A673 (cell line): ENCODE measurements around the gene TSPAN14. TPM values are rescaled to one million over a fixed set of nuclear protein-coding genes. Genes with fewer than 3 reads are reported as not detected.
"Not testable (repeated sequence)": the region's sequence is repeated elsewhere in the genome, so short reads cannot be mapped to it uniquely, and the experiment has no call there.

Experiments used
- BruUV-seq: library from RNA; stranded (reverse); fragments of 400-500 nt; replicated peaks from 2 replicates; lab custom pipeline; 2021; lab: Mats Ljungman, UMichigan
- CTCF ChIA-PET: fragments of 300-600 bp; sonication (Branson Sonifier 250); formaldehyde crosslinking; loops from one replicate; lab custom pipeline; 2022; ENCODE audit warnings: antibody characterized with exemption; lab: Charles Lee
- POLR2A ChIA-PET: fragments of 300-600 bp; sonication (Branson Sonifier 250); formaldehyde crosslinking; loops from one replicate; lab custom pipeline; 2022; ENCODE audit warnings: antibody characterized with exemption; ENCODE audit not compliant: low non-redundant PET; lab: Charles Lee
- DNase-seq: peaks from one replicate; pipeline ENCODE4 v3.0.0-alpha.2; 2015; ENCODE audit warnings: low spot score
- H3K27ac ChIP-seq: fragments of 200-600 bp; sonication (generic); 2 replicates; pipeline ENCODE4 v1.5.1; 2016; ENCODE audit warnings: mixed run types, low read depth, mild to moderate bottlenecking, mixed read lengths, antibody characterized with exemption, low read length; ENCODE audit not compliant: poor library complexity, severe bottlenecking
- H3K27me3 ChIP-seq: fragments of 200-600 bp; sonication (generic); replicated peaks from 2 replicates; pipeline ENCODE4 v1.6.1; 2017; ENCODE audit warnings: mixed run types, low read depth, mild to moderate bottlenecking, mixed read lengths, antibody characterized with exemption, low read length; ENCODE audit not compliant: insufficient read depth, poor library complexity
- H3K36me3 ChIP-seq: fragments of 200-600 bp; sonication (generic); 2 replicates; pipeline ENCODE4 v1.6.1; 2016; ENCODE audit warnings: mixed run types, mild to moderate bottlenecking, mixed read lengths, antibody characterized with exemption, low read length; ENCODE audit not compliant: insufficient read depth, poor library complexity, severe bottlenecking
- H3K4me1 ChIP-seq: fragments of 200-600 bp; sonication (generic); 2 replicates; pipeline ENCODE4 v1.6.1; 2017; ENCODE audit warnings: mixed run types, mild to moderate bottlenecking, mixed read lengths, antibody characterized with exemption, low read length; ENCODE audit not compliant: insufficient read depth, poor library complexity, severe bottlenecking
- H3K4me3 ChIP-seq: fragments of 200-600 bp; sonication (generic); 2 replicates; pipeline ENCODE4 v1.5.1; 2016; ENCODE audit warnings: low read depth, mixed run types, mild to moderate bottlenecking, mixed read lengths, low read length; ENCODE audit not compliant: poor library complexity, severe bottlenecking
- H3K9me3 ChIP-seq: fragments of 200-600 bp; sonication (generic); 2 replicates; pipeline ENCODE4 v1.6.1; 2016; ENCODE audit warnings: mixed run types, low read depth, mild to moderate bottlenecking, mixed read lengths, antibody characterized with exemption, low read length; ENCODE audit not compliant: poor library complexity, severe bottlenecking
- EZH2 ChIP-seq: fragments of 200-600 bp; sonication (generic); IDR thresholded peaks from 2 replicates; pipeline ENCODE4 v1.6.1; 2017; ENCODE audit warnings: borderline replicate concordance, low read depth, mild to moderate bottlenecking, mixed read lengths, antibody characterized with exemption, low read length; ENCODE audit not compliant: poor library complexity, severe bottlenecking
- intact Hi-C: fragments of 100-400 bp; cut with micrococcal nuclease; formaldehyde crosslinking; loops from one replicate; pipeline ENCODE4 v1.10.0; 2022; ENCODE audit not compliant: unreplicated experiment
- total RNA-seq: library from RNA; stranded (reverse); gene quantifications from 2 replicates; pipeline ENCODE4 v1.2.3, GENCODE V29; 2021
- TF ChIP-seq, protein P1 (sequence below): fragments of 300-800, 200-600 bp; sonication (generic); conservative IDR thresholded peaks from 2 replicates; pipeline ENCODE4 v1.5.1; 2017; ENCODE audit warnings: low read depth, mild to moderate bottlenecking, antibody characterized with exemption, low read length, moderate library complexity, mixed read lengths

TSPAN14 gene
- total RNA-seq, 1 experiment from 2014 or later = 50.4 TPM

DNA sequence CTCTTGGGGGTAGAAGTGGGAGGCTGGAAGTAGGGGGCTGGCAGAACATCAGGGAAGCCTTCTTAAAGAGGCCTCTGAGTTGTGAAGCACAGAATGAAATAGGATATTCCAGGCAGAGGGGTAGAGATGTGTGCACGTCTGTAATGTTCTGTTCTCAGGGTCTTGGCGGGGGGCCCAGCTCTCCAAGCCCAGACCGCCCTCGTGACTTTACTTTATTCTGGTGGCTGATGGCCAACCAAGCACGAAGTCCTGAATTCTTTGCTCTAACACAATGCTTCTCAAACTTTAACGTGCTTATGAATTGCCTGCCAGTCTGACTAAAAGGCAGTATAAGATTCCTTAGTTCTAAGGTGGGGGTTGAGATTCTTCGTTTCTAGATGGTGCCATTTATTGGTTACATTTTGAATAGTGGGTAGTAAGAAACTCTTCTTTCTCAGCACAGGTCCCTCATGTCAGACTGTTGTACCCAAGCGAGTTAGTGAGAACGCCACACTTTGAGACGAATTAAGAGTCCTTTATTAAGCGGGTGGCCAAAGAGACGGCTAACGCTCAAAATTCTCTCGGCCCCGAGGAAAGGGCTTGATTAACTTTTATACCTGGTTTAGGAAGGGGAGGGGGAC, 37.5 kb upstream of the TSPAN14 start:
- no peak for TF ChIP-seq EZH2
- TF ChIP-seq, protein P1, sequence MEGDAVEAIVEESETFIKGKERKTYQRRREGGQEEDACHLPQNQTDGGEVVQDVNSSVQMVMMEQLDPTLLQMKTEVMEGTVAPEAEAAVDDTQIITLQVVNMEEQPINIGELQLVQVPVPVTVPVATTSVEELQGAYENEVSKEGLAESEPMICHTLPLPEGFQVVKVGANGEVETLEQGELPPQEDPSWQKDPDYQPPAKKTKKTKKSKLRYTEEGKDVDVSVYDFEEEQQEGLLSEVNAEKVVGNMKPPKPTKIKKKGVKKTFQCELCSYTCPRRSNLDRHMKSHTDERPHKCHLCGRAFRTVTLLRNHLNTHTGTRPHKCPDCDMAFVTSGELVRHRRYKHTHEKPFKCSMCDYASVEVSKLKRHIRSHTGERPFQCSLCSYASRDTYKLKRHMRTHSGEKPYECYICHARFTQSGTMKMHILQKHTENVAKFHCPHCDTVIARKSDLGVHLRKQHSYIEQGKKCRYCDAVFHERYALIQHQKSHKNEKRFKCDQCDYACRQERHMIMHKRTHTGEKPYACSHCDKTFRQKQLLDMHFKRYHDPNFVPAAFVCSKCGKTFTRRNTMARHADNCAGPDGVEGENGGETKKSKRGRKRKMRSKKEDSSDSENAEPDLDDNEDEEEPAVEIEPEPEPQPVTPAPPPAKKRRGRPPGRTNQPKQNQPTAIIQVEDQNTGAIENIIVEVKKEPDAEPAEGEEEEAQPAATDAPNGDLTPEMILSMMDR = no peak
- ChIA-PET CTCF (no interaction called here), POLR2A (no interaction called here)
- Histone ChIP-seq H3K36me3 (peaks cover 6% of the 10 kb centered on the region), H3K27ac (no peak overlapping the region), H3K27me3 (no peaks in the 10 kb centered on the region), H3K4me1 (peaks cover 45% of the 10 kb centered on the region), H3K4me3 (no peak overlapping the region), H3K9me3 (no peaks in the 10 kb centered on the region)
- no TSS peak for BruUV-seq
- intact Hi-C loops = no loop called here
- DNase-seq = peak; percentile 54

DNA sequence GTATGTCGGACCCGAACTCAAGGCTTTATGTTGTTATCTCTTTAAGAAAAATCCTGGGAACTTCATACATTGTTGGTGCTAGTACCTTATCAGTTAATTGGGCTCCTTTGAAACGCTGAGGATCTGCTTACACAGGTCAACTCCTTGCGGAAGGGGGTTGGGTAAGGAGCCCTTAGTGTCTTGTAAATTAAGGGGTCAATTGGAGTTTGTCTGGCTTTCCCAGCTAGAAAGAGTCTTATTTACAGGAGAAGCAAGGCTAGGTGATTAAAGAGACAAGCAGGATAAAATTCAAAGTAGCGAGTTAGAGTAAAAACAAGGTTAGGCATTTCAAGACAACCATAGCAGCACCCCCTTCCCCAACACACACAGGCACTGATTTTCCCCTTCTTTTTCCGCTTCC, 36.9 kb upstream of the TSPAN14 start:
- DNase-seq, intact Hi-C loops, POLR2A ChIA-PET, CTCF ChIA-PET, H3K4me3 ChIP-seq, H3K27me3 ChIP-seq, H3K27ac ChIP-seq, BruUV-seq, H3K9me3 ChIP-seq: not testable (repeated sequence)
- peaks cover 43% of the 10 kb centered on the region for H3K4me1 ChIP-seq
- H3K36me3 ChIP-seq = peaks cover 12% of the 10 kb centered on the region

DNA sequence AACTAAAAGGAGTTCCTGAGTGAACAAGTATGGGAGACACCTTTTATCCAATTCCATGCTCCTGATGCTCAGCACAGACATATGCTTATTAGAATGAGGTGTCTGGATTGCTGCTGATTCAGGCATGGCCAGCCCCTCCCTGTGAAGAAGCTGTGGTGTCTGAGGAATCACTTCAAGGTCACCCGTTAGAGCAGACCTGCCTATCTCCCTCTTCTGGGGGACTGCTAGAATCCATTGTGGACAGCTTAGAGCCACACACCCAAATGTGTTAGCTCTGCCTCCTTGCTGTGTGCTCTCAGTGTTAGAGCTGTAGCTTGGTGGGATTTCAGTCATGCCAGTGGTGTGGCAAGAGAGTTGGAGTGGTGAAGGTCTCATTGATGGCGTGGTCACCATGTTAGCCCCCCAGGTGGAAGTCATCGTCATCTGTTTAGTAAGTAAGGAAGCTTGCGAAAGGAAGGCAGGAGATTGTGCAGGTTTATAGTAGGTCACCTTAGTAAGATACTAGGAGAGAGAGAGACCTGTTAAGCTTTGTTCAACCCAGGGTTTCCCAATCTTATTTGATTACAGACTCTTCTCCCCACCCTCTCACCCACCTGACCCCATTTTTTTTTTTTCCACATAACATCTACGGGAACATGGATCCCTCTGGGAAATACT, 32.9 kb upstream of the TSPAN14 start:
- ChIA-PET POLR2A (no interaction called here), CTCF (no interaction called here)
- TF ChIP-seq, protein P1 = no peak
- TF ChIP-seq EZH2 = no peak
- no peak overlapping the region for H3K4me3 ChIP-seq
- intact Hi-C loops = no loop called here
- no peak overlapping the region for H3K27ac ChIP-seq
- no TSS peak for BruUV-seq
- H3K27me3 ChIP-seq = no peaks in the 10 kb centered on the region
- H3K9me3 ChIP-seq = no peaks in the 10 kb centered on the region
- H3K4me1 ChIP-seq = peaks cover 7% of the 10 kb centered on the region
- H3K36me3 ChIP-seq = peaks cover 43% of the 10 kb centered on the region
- DNase-seq = no peak
